ENCODE results near the gene ANO2. TPM values are rescaled to one million over a fixed set of nuclear protein-coding genes. Genes with fewer than 3 reads are reported as not detected.

Gene ANO2
- total RNA-seq (ENCODE audit: insufficient read depth, low replicate concordance), result 8.7 TPM

- peak; percentile 34 for DNase-seq (ENCODE audit: low spot score)
Measured at GRCh38 chr12:5945071-5946008, at the start of gene ANO2. Gene ANO2, minus strand, starts transcription at chr12:5945259. Its CDS starts 42 bp downstream, at chr12:5945217.

- DNase-seq (ENCODE audit: low spot score), result peak; percentile 2
Measured at GRCh38 chr12:5989621-5990020, 44.6 kb upstream of the ANO2 start.

GRCh38 chr12:5988659-5989116 lies 43.6 kb upstream of the ANO2 start:
- DNase-seq (ENCODE audit: low spot score), result peak; percentile 65

GRCh38 chr12:5988088-5988487 lies 43.0 kb upstream of the ANO2 start:
- DNase-seq (ENCODE audit: low spot score), result no peak

- no peak for DNase-seq (ENCODE audit: low spot score)
Measured at GRCh38 chr12:5987573-5987972, 42.5 kb upstream of the ANO2 start.

GRCh38 chr12:5985471-5985870 lies 40.4 kb upstream of the ANO2 start:
- no peak for DNase-seq (ENCODE audit: low spot score)

- DNase-seq (ENCODE audit: low spot score), result no peak
Measured at GRCh38 chr12:5984873-5985272, 39.8 kb upstream of the ANO2 start.

GRCh38 chr12:5982106-5982505 lies 37.0 kb upstream of the ANO2 start:
- no peak for DNase-seq (ENCODE audit: low spot score)

- no peak for DNase-seq (ENCODE audit: low spot score)
Measured at GRCh38 chr12:5977556-5977955, 32.5 kb upstream of the ANO2 start.

- no peak for DNase-seq (ENCODE audit: low spot score)
Measured at GRCh38 chr12:5976711-5977110, 31.7 kb upstream of the ANO2 start.

GRCh38 chr12:5976196-5976595 lies 31.1 kb upstream of the ANO2 start:
- DNase-seq (ENCODE audit: low spot score), result no peak

- no peak for DNase-seq (ENCODE audit: low spot score)
Measured at GRCh38 chr12:5973461-5974115, 28.5 kb upstream of the ANO2 start.

GRCh38 chr12:5972387-5972786 lies 27.3 kb upstream of the ANO2 start:
- DNase-seq (ENCODE audit: low spot score), result no peak

- no peak for DNase-seq (ENCODE audit: low spot score)
Measured at GRCh38 chr12:5971194-5971850, 26.3 kb upstream of the ANO2 start.

GRCh38 chr12:5969974-5970690 lies 25.1 kb upstream of the ANO2 start:
- DNase-seq (ENCODE audit: low spot score), result no peak

- no peak for DNase-seq (ENCODE audit: low spot score)
Measured at GRCh38 chr12:5969156-5969973, 24.3 kb upstream of the ANO2 start.

- DNase-seq (ENCODE audit: low spot score), result no peak
Measured at GRCh38 chr12:5967645-5968415, 22.8 kb upstream of the ANO2 start.

GRCh38 chr12:5966486-5967095 lies 21.5 kb upstream of the ANO2 start:
- no peak for DNase-seq (ENCODE audit: low spot score)

GRCh38 chr12:5965950-5966383 lies 20.9 kb upstream of the ANO2 start:
- peak; percentile 55 for DNase-seq (ENCODE audit: low spot score)

Data from umbilical cord (tissue), 2 donors.